GM10248 (cell line): ENCODE results near the gene CA6.

ENCODE experiments used
- CTCF ChIA-PET: fragments of 300-600 bp; sonication (Branson Sonifier 250); formaldehyde crosslinking; extraction: SDS; loops from one replicate; lab custom pipeline; 2021; ENCODE audit warnings: antibody characterized with exemption; lab: Yijun Ruan, JAX
- POLR2A ChIA-PET: fragments of 350-650 bp; sonication (Branson Sonifier 250); formaldehyde crosslinking; extraction: SDS; loops from one replicate; lab custom pipeline; 2020; ENCODE audit warnings: antibody characterized with exemption; lab: Yijun Ruan, JAX
- DNase-seq: peaks from one replicate; pipeline ENCODE4 v3.0.0; 2012; ENCODE audit errors: extremely low spot score
- TF ChIP-seq, protein P1 (sequence below): IDR thresholded peaks from 2 replicates; pipeline ENCODE4 v1.5.1; 2012; ENCODE audit warnings: mild to moderate bottlenecking, low read depth; ENCODE audit errors: extremely low read depth, missing control alignments, control extremely low read depth

CA6 gene

DNA sequence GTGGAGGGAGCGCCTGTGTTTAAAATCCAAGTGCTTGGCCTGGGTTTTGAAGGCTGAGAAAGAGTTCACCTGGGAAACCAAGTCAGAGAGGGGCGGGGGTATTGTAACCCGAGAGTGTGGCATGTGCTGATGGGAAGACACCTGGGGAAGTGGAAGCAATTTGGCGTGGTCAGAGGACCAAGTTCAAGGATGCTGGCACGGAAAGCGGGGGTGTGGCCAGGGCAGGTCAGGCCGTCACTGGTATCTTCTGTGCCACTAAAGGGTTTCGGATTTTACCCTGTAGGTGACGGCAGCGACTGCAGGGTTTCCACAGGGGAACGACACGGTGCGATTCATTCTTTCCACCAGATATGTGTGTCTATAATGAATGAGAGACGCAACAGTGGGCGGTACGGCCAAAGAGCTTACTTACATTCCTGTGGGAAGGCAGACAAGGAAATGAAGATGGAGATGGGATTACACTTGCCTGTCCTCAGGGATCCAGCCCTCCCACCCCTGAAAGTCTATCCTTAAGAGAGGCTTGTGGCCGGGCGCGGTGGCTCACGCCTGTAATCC is 31.3 kb downstream of the CA6 start:
- DNase-seq, result no peak
- POLR2A ChIA-PET, result interaction anchor here (0.6 kb wide), 1 partner anchor 189 kb away, joined by 5 read pairs; no protein-coding TSS in a partner anchor
- TF ChIP-seq, protein P1, sequence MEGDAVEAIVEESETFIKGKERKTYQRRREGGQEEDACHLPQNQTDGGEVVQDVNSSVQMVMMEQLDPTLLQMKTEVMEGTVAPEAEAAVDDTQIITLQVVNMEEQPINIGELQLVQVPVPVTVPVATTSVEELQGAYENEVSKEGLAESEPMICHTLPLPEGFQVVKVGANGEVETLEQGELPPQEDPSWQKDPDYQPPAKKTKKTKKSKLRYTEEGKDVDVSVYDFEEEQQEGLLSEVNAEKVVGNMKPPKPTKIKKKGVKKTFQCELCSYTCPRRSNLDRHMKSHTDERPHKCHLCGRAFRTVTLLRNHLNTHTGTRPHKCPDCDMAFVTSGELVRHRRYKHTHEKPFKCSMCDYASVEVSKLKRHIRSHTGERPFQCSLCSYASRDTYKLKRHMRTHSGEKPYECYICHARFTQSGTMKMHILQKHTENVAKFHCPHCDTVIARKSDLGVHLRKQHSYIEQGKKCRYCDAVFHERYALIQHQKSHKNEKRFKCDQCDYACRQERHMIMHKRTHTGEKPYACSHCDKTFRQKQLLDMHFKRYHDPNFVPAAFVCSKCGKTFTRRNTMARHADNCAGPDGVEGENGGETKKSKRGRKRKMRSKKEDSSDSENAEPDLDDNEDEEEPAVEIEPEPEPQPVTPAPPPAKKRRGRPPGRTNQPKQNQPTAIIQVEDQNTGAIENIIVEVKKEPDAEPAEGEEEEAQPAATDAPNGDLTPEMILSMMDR, result no peak
- CTCF ChIA-PET, result interaction anchor here (1.4 to 1.6 kb wide), 2 partner anchors 10 to 28 kb away, joined by 6 to 8 read pairs; no protein-coding TSS in a partner anchor

GRCh38 chr1:8980656-8981055 is 35.0 kb downstream of the CA6 start:
- TF ChIP-seq, protein P1, result no peak
- ChIA-PET POLR2A (no interaction called here), CTCF (no interaction called here)
- no peak for DNase-seq

GRCh38 chr1:8981169-8981568 is 35.5 kb downstream of the CA6 start:
- ChIA-PET POLR2A (no interaction called here), CTCF (no interaction called here)
- TF ChIP-seq, protein P1, result no peak
- DNase-seq, result no peak

DNA sequence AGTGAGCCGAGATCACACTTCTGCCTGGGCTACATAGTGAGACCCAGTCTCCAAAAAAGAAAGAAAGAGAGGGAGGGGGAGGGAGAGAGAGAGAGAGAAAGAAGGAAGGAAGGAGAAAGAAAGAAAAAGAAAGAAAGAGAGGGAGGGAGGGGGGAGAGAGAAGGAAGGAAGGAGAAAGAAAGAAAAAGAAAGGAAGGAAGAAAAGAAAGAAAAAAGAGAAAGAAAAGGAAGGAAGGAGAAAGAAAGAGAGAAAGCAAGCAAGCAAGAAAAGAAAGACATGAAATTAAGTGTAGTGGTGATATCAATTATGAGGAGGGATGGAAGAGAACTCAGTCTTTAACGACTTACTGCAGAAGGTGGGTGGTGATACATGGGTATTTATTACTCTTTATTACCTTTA is 38.5 kb downstream of the CA6 start:
- POLR2A ChIA-PET, result no interaction called here
- no peak for DNase-seq
- TF ChIP-seq, protein P1, result no peak
- CTCF ChIA-PET, result interaction anchor here (1.8 to 1.9 kb wide), 2 partner anchors 20 to 21 kb away, joined by 12 read pairs; no protein-coding TSS in a partner anchor

GRCh38 chr1:8984990-8985389 is 39.3 kb downstream of the CA6 start:
- CTCF ChIA-PET, result interaction anchor here (1.2 to 7.1 kb wide), 4 partner anchors 20 to 66 kb away, joined by 4 to 69 read pairs (median 8); no protein-coding TSS in a partner anchor
- DNase-seq, result no peak
- POLR2A ChIA-PET, result no interaction called here
- TF ChIP-seq, protein P1, result no peak

GRCh38 chr1:8985915-8986813 is 40.5 kb downstream of the CA6 start:
- TF ChIP-seq, protein P1, result no peak
- DNase-seq, result no peak
- ChIA-PET POLR2A (interaction anchor here (0.8 kb wide), 1 partner anchor 147 kb away, joined by 3 read pairs; no protein-coding TSS in a partner anchor), CTCF (interaction anchor here (0.7 to 7.1 kb wide), 10 partner anchors 10 to 68 kb away, joined by 3 to 69 read pairs (median 8); no protein-coding TSS in a partner anchor)
